ENCODE results near the gene HOMER2. TPM values are rescaled to one million over a fixed set of nuclear protein-coding genes. Genes with fewer than 3 reads are reported as not detected.

Gene HOMER2
- polyA plus RNA-seq, 1 experiment: 1.1 TPM

DNA sequence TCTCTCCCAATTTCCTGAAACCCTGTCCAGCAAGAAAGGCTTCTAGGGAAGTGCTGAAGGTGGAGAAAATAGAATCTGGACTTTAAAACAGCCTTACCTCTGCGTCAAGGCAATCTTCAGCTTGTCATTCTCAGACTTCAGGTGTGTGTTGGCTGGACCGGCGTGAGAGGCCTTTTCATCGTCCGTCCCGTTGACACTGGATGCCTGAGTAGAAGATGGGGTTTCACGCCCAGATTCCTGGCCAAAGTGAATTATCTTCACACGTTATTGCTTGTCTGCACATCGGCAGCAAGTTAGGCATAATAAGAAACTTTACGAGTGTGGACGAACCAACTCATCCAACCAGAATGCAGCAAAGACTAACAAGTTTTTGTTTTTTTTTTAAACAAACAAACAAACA lies 93.6 kb downstream of the HOMER2 start:
- TF ChIP-seq, protein P1, sequence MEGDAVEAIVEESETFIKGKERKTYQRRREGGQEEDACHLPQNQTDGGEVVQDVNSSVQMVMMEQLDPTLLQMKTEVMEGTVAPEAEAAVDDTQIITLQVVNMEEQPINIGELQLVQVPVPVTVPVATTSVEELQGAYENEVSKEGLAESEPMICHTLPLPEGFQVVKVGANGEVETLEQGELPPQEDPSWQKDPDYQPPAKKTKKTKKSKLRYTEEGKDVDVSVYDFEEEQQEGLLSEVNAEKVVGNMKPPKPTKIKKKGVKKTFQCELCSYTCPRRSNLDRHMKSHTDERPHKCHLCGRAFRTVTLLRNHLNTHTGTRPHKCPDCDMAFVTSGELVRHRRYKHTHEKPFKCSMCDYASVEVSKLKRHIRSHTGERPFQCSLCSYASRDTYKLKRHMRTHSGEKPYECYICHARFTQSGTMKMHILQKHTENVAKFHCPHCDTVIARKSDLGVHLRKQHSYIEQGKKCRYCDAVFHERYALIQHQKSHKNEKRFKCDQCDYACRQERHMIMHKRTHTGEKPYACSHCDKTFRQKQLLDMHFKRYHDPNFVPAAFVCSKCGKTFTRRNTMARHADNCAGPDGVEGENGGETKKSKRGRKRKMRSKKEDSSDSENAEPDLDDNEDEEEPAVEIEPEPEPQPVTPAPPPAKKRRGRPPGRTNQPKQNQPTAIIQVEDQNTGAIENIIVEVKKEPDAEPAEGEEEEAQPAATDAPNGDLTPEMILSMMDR (IDR thresholded peaks at IDR 0.05; ENCODE audit: low read depth, low read length): no peak
- no peak overlapping the region for H3K4me3 ChIP-seq (ENCODE audit: low read depth, low read length)
- CTCF ChIA-PET: no interaction called here
- peaks cover 3% of the 10 kb centered on the region for H3K27me3 ChIP-seq (ENCODE audit: control insufficient read depth, insufficient read depth, low read length)
- H3K9me3 ChIP-seq (ENCODE audit: control insufficient read depth, insufficient read depth, low read length): peaks cover 3% of the 10 kb centered on the region; the same call in 1 of the 2 replicates
- DNase-seq (ENCODE audit: low read depth, low spot score): no peak
- H3K27ac ChIP-seq (ENCODE audit: low read depth, low read length): no peak overlapping the region
- POLR2A ChIA-PET: no interaction called here

DNA sequence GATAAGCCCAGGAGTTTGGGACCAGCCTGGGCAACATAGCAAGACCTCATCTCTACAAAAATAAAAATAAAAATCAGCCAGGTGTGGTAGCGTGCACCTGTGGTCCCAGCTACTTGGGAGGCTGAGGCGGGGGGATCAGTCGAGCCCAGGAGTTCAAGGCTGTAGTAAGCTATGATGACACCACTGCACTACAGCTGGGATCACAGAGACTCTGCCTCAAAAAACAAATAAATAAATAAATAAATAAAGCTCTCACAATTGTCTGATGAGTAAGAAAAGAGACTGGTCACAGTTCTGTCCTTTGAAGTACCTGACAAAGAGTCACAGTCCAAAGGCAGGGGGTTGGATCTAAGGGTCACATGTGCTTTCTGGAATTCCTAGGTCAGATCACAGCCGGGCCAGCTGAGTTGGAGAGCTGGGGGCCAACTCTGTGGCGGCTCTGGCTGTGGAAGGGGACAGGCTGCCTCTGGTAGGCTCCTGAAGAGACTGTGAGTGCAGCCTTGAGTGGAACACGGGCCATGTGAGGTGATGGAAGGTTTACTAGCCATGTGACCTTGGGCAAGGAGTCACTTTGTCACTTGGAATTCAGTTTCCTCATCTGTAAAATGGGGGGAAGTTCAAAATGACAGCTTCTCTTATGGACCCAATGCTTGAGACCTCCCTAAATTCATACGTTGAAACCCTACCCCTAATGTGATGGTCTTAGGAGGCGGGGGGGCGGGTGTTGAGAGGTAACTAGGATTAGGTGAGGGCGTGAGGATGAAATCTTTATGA lies 95.9 kb downstream of the HOMER2 start:
- CTCF ChIA-PET: interaction anchor here (0.6 to 1.1 kb wide), 2 partner anchors 10 to 16 kb away, joined by 3 to 5 read pairs; no protein-coding TSS in a partner anchor
- H3K4me3 ChIP-seq (ENCODE audit: low read depth, low read length): no peak overlapping the region
- H3K27me3 ChIP-seq (ENCODE audit: control insufficient read depth, insufficient read depth, low read length): no peaks in the 10 kb centered on the region
- TF ChIP-seq, protein P1 (IDR thresholded peaks at IDR 0.05; ENCODE audit: low read depth, low read length): no peak
- DNase-seq (ENCODE audit: low read depth, low spot score): no peak
- peaks cover 3% of the 10 kb centered on the region; the same call in 1 of the 2 replicates for H3K9me3 ChIP-seq (ENCODE audit: control insufficient read depth, insufficient read depth, low read length)
- POLR2A ChIA-PET: no interaction called here
- H3K27ac ChIP-seq (ENCODE audit: low read depth, low read length): no peak overlapping the region

DNA sequence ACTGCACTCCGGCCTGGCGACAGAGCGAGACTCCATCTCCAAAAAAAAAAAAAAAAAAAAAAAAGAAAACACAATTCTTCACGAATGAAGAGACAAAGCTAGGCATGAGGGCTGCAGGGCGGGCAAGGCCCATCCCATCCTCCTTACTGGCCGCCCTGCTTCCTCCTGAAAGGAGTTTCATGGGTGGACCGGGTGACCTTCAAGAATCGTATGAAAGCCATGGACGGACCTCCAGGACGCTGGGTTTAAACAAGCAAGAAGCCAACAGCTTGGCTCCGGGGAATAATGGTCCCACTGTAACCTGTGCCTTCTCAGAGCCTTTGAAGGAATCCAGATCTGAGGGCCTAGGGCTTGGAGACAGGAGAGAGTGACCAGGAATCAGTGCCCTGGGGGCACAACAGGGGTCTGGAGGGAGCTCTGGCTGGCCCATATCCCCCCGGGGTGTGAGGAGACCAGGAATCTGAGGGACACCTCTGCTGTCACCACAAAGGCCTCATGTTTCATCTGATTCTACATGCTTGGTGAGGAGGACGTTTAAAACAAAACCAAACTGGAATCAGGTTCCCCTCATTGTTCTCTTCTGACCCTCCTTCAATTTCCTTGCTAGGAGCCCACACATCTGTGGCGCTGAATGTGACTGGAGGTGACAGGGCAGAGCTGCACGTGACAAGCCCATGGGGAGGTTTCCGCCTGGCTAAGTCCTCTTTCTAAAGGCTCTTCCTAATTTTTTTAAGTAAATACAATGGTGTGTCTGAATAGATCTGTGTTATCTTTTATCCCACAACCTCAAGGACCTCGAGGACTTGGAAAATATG lies 97.0 kb downstream of the HOMER2 start:
- TF ChIP-seq, protein P1 (IDR thresholded peaks at IDR 0.05; ENCODE audit: low read depth, low read length): no peak
- DNase-seq (ENCODE audit: low read depth, low spot score): no peak
- Histone ChIP-seq H3K9me3 (ENCODE audit: control insufficient read depth, insufficient read depth, low read length) (peaks cover 3% of the 10 kb centered on the region; the same call in 1 of the 2 replicates), H3K27me3 (ENCODE audit: control insufficient read depth, insufficient read depth, low read length) (no peaks in the 10 kb centered on the region), H3K27ac (ENCODE audit: low read depth, low read length) (no peak overlapping the region), H3K4me3 (ENCODE audit: low read depth, low read length) (no peak overlapping the region)
- POLR2A ChIA-PET: no interaction called here
- CTCF ChIA-PET: no interaction called here

DNA sequence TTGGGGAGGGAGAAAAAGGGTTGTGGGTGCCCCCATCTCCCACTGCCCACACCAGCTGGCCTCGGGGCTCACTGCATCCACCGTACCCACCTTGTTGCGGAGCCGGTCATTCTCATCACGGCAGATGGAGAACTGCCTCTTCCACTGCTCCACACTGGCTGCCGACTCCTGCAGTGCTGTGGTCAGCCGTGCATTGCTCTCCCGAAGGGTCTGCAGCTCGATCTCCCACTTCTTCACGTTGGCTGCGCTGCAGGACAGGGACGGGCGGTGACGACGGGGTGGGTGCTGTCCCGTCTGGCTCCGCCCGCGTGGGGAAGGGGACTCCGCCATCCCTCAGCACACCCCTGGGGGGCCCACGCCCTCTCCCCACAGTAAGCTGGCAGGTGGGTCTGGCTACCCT lies 98.0 kb downstream of the HOMER2 start:
- TF ChIP-seq, protein P1 (IDR thresholded peaks at IDR 0.05; ENCODE audit: low read depth, low read length): no peak
- no peak for DNase-seq (ENCODE audit: low read depth, low spot score)
- CTCF ChIA-PET: no interaction called here

More for the DNA sequence above, 98.0 kb downstream of the HOMER2 start:
- Histone ChIP-seq H3K9me3 (ENCODE audit: control insufficient read depth, insufficient read depth, low read length) (peaks cover 3% of the 10 kb centered on the region; the same call in 1 of the 2 replicates), H3K27me3 (ENCODE audit: control insufficient read depth, insufficient read depth, low read length) (no peaks in the 10 kb centered on the region), H3K4me3 (ENCODE audit: low read depth, low read length) (no peak overlapping the region), H3K27ac (ENCODE audit: low read depth, low read length) (no peak overlapping the region)
- POLR2A ChIA-PET: no interaction called here
